ENCODE measurements around the gene GASK1B. TPM values are rescaled to one million over a fixed set of nuclear protein-coding genes. Genes with fewer than 3 reads are reported as not detected.

The GASK1B gene
- total and polyA plus RNA-seq, 2 of the 4 experiments (the other 2 are of a cell fraction): 4.1 to 5.4 TPM

- Histone ChIP-seq H3K23ac (ENCODE audit: low read depth, low read length) (no peak overlapping the region), H3K14ac (replicated peaks; ENCODE audit: low read depth, low read length) (no peak overlapping the region), H3K27me3 (ENCODE audit: control insufficient read depth, insufficient read depth, low read length) (no peaks in the 10 kb centered on the region), H4K5ac (ENCODE audit: low read depth, low read length) (no peak overlapping the region), H3K56ac (ENCODE audit: extremely low read depth, insufficient read depth, low read length) (no peak overlapping the region), H3K36me3 (ENCODE audit: control insufficient read depth, insufficient read depth, low read length) (peaks cover 3% of the 10 kb centered on the region; the same call in 1 of the 2 replicates), H2BK20ac (ENCODE audit: low read depth, low read length) (no peak overlapping the region), H3K9me1 (ENCODE audit: insufficient read depth, low read length) (no peaks in the 10 kb centered on the region), H4K20me1 (ENCODE audit: insufficient read depth, low read length) (no peaks in the 10 kb centered on the region), H3K27ac (ENCODE audit: insufficient read depth, low read length) (no peak overlapping the region), H2AK5ac (ENCODE audit: low read depth, low read length) (no peak overlapping the region), H2BK5ac (ENCODE audit: low read depth, low read length, poor library complexity, severe bottlenecking) (no peak overlapping the region), H2AFZ (replicated peaks; ENCODE audit: low read length, poor library complexity) (no peak overlapping the region), H3K4me1 (ENCODE audit: control insufficient read depth, insufficient read depth, low read length) (no peaks in the 10 kb centered on the region), H4K8ac (ENCODE audit: low read depth in 2 of 2, low read length in 2 of 2) (no peak overlapping the region), H2AK9ac (replicated peaks; ENCODE audit: low read depth, low read length, poor library complexity) (no peak overlapping the region), H4K91ac (ENCODE audit: insufficient read depth, low read depth, low read length) (no peak overlapping the region), H3K9me3 (ENCODE audit: control insufficient read depth, insufficient read depth, low read length) (no peaks in the 10 kb centered on the region), H3K4me2 (ENCODE audit: low read depth, low read length) (no peak overlapping the region), H2BK120ac (ENCODE audit: low read depth, low read length) (no peak overlapping the region), H2BK15ac (ENCODE audit: low read depth, low read length) (no peak overlapping the region), H3K4me3 (ENCODE audit: insufficient read depth, low read depth, low read length) (no peak overlapping the region), H3K4ac (ENCODE audit: low read depth, low read length) (no peak overlapping the region), H3K79me1 (ENCODE audit: low read depth in 1 of 2, low read length in 2 of 2) (no peaks in the 10 kb centered on the region), H3K18ac (ENCODE audit: low read depth, low read length) (no peak overlapping the region), H3K9ac (ENCODE audit: low read depth, low read length) (no peak overlapping the region)
- no CpG with 5 or more reads among the region's 3 CpGs for WGBS, 2 experiments (ENCODE audit: extremely low coverage in 2 of 2, insufficient read length in 1 of 2)
- ChIA-PET POLR2A (ENCODE audit: unreplicated experiment) (no interaction called here), CTCF (no interaction called here)
- dilution Hi-C loops (cut with HindIII; ENCODE audit: low sequenced_read_pairs, unreplicated experiment): no loop called here
- ATAC-seq (ENCODE audit: low read depth): no peak
- TF ChIP-seq MAZ (IDR thresholded peaks at IDR 0.05; ENCODE audit: borderline replicate concordance, low read depth, low read length) (no peak), RCOR1 (IDR thresholded peaks at IDR 0.05; ENCODE audit: insufficient replicate concordance, low read length) (no peak), ELK1 (IDR thresholded peaks at IDR 0.05; ENCODE audit: borderline replicate concordance, low read depth, low read length) (no peak), RFX5 (IDR thresholded peaks at IDR 0.05; ENCODE audit: low read depth, low read length) (no peak), SMC3 (IDR thresholded peaks at IDR 0.05; ENCODE audit: low read depth, low read length) (no peak), MAFK (IDR thresholded peaks at IDR 0.05; ENCODE audit: low read depth, low read length) (no peak), FOS (IDR thresholded peaks at IDR 0.05; ENCODE audit: low read depth, low read length) (no peak), MXI1 (IDR thresholded peaks at IDR 0.05; ENCODE audit: borderline replicate concordance, low read depth, low read length) (no peak), BHLHE40 (IDR thresholded peaks at IDR 0.05; ENCODE audit: low read depth, low read length) (no peak), USF2 (IDR thresholded peaks at IDR 0.05; ENCODE audit: low read depth, low read length) (no peak), POLR2A (IDR thresholded peaks at IDR 0.05; ENCODE audit: low read depth, low read length) (no peak), RAD21 (IDR thresholded peaks at IDR 0.05; ENCODE audit: low read length) (no peak), CTCF (conservative IDR thresholded peaks at IDR 0.05; ENCODE audit: low read depth, low read length) (no peak)
- DNase-seq: no peak
- in situ Hi-C loops (cut with MboI; ENCODE audit: low sequenced_read_pairs): no loop called here
- intact Hi-C loops (cut with micrococcal nuclease): no loop called here
- BruUV-seq (replicated peaks): no TSS peak
These were observed 25.7 kb downstream of the GASK1B start for GRCh38 chr4:158147151-158147550.
